Measurements from ENCODE around the gene CCDC126.
"Not testable (repeated sequence)": the region's sequence is repeated elsewhere in the genome, so short reads cannot be mapped to it uniquely, and the experiment has no call there.

Gene CCDC126

DNA sequence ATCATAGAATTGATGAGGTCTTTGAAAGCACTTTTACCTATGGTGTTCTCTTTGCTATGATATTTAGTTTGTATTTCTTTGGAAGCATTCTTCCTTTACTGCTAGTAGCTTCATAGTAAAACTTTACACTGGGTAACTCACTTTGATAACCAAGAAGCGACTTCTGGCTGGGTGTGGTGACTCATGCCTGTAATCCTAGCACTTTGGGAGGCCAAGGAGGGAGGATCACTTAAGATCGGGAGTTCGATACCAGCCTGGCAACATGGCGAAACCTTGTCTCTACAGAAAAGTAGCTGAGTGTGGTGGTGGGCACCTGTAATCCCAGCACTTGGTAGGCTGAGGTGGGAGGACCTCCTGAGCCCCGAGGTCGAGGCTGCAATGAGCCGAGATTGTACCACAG is 36.2 kb downstream of the CCDC126 start:
- no peak for FAIRE-seq

DNA sequence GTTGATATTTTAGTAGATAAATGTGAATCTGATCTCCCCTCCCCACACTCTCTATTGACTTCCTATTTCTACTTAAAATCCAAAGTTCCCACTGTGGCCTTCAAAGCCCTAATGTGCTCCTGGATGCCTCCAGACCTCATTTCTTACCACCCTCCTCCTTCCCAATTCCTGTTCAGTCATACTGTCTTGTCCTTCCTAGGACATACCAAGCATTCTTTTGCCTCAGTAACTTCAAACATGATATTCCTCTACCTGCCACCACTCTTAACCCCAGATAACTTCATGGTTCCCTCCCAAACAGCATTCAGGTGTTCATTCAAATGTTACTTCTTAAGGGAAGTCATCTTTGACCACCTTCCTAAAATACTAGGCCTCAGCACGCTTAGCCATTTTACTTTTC is 48.6 kb downstream of the CCDC126 start:
- FAIRE-seq, result no peak

DNA sequence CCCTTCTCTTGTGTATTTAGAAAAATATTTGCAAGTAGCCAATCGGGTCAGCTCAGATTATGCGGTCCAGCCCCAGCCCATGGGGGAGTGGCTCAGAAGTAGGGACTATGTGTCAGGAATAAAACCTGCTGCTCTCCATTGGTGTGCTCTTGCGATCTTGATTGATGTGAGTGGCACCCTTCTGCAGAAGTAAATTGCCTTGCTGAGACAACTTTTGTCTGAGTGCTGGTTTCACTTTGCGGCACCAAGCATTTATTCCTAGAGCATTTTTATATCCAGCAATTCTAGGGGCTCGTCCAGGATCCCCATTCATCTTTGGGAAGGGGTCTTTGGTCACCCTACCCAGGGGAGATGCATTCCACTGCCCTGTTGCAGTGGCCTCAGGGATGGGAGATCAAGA is 56.8 kb downstream of the CCDC126 start:
- no peak for FAIRE-seq

DNA sequence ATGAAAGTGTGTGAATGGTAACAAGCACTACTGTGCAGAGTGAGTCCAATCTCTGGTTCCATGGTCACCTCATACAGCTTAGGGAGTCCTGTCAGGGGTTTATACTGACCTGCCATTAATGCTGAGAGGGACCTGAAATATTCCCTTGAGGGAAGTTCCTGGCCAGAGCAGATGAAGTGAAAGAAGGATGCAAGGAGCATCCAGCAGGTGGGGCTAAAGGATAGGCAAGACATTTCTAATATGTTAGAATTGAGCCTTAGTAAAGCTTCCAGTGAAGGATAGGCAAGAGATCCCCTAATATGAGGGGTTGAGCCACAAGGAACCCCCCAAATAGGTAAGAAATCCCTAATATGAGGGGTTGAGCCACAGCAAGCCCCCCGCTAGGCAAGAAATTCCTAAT is 57.3 kb downstream of the CCDC126 start:
- FAIRE-seq, result no peak

DNA sequence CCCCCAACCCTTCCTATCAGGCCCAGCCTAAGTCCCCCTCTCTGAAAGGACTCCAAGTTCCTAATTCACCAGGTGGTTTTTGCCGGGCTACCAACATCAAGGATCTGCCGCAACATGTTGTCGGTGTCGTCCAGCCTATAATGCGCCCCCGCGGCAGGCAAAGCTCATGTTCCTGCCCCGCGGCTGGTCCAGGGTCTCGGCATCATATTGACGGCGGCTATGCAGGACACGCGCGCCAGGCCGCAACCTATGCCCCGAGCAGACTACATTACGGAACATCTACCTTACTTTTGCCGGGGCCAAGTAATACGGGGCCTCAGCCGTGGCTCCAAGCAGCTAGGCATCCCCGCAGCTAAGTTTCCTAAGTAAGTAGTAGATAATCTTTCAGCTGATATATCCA is 58.3 kb downstream of the CCDC126 start:
- FAIRE-seq, result no peak

DNA sequence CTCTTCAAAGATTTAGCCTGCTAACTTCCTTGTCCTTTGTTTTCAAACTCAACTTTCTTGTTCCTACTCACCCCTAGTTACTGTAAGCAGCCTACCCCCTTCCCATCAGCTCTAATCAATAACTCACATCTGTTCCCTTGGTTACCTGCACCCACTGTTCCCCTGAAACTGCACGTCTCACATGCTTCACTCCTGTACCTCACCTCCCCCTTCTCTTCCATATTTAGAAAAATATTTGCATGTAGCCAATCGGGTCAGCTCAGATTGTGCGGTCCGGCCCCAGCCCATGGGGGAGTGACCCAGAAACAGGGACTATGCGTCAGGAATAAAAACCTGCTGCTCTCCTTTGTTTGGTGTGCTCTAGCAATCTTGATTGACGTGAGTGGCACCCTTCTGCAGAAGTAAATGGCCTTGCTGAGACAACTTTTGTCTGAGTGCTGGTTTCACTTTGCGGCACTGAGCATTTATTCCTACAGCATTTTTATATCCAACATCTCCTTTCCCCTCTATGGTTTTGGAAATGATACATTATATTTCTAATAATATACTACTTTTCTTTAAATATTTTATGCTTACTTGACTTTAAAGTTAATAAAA is 61.7 kb downstream of the CCDC126 start:
- no peak for FAIRE-seq

DNA sequence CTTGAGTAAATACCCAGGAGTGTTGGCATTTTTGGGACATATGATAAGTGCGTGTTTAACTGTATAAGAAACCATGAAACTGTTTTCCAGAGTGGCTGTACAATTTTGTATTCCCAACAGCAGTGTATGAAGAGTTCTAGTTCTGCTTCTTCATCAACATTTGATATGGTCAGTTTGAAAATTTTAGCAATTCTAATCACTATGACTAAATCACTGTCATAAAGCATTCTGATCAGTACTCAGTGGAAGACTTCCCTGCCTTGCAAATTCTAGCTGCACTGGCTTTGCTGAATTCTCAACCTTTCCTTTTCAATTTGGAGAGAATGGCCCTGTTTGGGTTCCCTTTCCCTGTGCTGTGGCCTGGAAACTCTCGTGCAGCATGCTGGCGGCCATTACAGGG is 64.2 kb downstream of the CCDC126 start:
- no peak for FAIRE-seq

DNA sequence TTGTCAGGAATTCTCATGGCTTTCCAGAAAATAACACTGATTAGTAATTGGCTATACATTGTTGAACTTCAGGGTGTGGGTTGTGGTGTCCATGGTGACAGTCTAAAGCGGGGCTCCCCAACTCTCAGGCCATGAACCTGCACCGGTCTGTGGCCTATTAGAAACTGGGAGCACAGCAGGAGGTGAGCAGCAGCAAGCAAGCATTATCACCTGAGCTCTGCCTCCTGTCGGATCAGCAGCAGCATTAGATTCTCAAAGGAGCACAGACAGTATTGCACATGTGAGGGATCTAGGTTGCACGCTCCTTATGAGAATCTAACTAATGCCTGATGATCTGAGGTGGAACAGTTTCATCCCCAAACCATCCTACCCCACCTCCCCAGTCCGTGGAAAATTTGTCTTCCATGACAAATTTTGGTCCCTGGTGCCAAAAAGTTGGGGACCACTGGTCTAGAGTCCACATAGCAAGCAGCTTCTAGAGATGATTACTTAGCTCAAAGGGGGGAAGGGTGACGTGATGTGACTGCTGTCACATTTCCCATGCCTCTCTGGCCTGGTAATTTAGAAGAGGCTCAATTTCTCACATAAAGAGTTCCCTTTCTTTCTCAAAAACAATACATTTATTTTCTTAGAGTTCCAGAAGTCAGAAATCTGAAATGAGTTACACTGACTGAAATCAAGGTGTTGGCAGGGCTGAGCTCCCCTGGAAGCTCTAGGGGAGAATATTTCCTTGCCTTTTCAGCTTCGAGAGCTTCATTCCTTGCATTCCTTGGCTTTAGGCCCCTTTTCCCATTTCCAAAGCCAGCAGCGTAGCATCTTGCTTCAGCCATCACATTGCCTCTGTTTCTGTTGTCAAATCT is 65.2 kb downstream of the CCDC126 start:
- no peak for FAIRE-seq

DNA sequence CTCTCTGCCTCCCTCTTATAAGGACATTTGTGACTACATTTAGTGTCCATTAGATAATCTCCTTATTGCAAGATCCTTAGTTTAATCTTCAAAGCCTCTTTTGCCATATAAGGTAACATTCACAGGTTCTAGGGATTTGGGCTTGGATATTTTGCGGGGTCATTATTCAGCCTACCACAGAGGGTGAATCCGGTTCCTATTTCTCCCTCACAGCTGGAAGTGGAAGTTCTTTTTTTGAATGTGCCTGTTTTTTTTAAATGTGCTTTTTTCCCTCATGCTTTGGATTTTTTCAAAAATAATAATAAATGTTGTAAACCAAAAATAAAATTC is 65.8 kb downstream of the CCDC126 start:
- no peak for FAIRE-seq

DNA sequence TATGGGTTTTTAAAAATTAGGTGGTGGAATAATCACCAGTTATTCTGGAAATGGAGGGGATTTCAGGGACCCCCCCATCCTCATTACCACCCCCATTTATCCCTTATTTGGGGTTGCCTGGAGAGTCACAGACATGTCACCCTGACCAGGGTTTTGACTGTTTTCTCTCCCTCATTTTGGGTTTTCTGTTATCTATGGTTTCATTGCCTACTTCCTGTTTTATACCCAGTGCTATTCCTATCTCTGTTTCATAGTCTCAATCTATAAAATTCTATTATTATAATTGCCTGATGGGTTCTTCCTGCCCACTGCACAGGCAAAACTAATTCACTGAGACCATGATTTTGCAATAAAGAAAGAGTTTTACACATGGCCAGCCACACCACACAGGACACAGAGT is 66.9 kb downstream of the CCDC126 start:
- FAIRE-seq, result no peak

DNA sequence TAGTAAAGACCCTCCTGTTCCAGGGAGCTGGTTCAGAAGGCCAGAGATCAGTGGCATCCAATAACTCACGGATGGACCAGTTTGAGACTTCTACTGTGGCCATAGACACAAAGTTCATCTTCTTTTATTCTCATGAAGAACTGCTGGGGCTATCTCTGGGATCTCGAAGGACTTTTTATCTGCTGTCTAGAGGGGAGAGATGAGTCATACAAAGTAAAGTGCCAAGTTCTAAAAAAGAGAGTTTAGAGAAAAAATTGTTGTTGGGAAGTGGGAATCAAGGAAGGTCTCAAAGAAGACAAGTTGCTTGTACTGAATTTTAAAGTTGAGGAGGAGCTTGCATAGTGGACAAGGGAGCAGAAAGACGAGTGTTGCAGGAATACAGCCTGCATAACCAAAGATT is 74.9 kb downstream of the CCDC126 start:
- no peak for FAIRE-seq

DNA sequence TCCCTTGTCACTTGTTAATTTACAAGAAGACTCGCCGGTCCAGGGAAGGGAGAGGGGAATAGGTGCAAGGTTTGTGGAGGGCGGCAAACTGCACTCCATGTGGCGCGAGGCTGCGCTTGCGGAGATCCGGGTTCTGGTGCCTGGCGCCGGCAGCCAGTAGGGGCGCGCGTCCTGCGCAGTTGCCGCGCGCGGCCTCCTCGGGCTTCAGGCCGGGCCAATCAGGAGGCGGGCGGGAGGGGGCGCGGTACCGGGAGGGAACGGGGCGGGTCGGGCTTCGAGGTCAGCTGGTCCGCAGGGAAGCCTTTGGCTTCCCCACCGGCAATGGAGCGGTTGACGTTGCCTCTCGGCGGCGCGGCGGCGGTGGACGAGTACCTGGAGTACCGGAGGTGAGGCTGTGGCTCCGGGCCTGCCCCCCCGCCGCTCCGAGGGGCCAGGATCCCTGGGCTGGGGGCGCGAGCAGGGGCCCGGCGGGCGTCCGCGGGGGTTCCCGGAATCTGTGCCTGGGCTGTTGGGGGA is 82.8 kb downstream of the CCDC126 start, which contains the start of gene FAM221A:
Gene FAM221A (plus strand): TSS at position 302 of the 516 bp plus-strand sequence. CDS start 20 bp downstream, at position 322.
- no peak for FAIRE-seq

DNA sequence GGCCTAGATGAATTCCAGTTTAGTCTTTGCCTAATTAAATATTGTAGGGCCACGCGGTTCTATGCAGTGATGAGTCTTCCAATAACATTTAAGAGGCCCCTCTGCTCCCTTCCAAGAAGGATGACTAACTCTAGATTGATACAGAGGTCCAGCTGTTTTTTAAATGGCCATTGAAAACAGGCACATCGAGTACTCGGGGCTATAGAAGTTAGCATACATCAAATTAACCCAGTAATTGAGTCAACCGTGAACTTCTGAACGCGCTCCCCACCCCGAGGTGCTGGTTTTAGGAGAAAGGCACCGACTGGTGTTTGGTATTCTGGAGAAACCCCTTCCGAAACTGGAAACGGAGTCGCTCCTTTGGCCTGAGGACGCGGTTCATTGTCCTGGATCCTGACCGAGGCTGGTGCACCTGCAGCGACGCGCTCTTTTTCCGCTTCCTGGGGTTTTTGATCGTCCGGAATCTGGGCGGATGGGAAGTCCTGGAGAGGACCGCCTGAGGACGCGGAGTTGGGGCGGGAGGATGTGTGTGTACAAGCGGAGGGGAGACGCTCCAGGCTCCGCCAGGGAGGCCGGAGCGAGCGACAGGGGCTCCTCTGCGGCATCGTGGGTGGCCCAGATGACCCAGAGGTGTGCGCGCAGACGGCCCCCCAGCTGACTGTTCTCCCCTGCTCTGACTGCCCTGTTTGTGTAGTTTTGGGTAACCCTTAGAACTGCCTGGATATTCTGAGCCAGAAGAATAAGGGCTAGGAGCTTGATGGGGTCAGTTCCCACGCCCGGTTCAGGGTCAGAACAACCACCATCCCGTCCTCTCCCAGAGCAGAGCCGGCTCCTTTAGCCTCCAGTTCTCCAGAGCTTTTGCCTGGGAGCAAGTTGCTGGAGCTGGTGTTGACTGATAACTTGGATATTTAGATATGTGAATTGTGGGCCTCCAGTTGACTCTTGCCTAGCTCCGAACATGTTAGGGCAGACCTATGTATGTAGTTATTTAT is 83.5 kb downstream of the CCDC126 start:
- no peak for FAIRE-seq

DNA sequence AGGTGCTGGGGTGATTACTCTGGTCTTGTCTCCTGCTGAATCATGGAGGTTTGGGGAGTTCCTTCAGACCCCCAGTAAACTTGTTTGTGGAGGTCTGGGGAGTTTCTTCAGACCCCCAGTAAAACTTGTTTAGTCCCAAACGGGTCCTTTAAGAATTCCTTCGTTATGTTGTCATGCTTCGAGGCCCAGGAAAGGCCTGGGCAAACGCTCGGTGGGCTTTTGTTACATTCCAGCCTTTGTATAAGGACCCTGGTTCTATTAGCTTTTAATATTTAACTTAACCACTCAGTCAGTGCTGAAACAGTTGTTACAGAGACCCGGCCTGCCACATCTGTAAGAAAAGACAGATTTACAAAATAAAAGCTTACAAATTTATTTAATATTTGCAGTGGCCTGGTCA is 86.9 kb downstream of the CCDC126 start:
- FAIRE-seq, result not testable (repeated sequence)

DNA sequence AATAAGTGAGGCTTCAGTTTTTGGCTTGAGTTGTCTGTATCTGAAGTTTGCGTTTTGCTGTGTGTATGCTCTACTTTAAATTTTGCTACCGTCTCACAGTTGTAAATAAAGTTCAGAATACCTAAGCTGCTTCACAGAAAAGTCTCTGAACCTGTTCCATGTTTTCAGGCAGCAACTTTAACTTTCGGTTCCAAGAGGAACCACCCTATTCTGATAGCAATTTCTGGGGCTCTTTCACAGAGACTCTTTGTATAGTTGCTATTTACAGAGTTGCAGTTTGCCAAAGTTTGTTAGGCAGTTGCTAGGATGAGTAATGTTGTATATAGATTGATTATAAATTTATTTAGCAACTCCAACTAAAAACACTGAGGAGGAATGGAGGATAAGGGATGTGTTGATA is 88.5 kb downstream of the CCDC126 start:
- FAIRE-seq, result no peak

DNA sequence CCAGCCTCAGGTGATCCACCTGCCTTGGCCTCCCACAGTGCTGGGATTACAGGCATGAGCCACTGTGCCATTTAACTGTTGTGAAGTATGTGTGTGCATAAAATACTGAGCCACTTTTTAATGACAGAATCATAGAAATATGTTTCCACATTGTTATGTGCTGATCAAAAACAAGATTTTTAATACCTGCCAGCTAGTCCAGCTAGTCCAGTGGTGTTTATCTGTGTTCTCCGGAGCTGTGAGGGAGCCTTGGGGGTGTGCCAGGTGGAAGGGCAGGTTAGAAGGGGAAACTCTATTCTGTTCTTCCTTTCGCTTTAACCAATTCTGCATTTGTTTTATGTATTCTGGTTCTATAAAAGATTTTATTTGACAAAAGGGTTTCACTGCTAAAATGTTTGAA is 89.8 kb downstream of the CCDC126 start:
- FAIRE-seq, result no peak

DNA sequence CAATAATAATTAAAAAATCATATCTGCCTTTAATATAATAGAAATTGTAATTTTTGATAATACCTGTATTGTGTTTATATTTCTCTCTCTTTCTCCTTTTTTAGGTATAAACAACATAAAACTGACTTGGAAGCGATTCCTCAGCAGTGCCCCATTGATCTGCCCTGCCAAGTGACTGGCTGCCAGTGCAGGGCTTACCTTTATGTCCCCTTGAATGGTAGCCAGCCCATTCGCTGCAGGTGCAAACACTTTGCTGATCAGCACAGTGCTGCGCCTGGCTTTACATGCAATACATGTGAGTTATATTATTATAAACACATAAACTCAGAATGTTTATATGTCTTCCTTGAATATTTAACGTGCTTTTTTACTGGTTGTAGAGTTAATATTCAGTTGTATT is 92.0 kb downstream of the CCDC126 start:
- no peak for FAIRE-seq

DNA sequence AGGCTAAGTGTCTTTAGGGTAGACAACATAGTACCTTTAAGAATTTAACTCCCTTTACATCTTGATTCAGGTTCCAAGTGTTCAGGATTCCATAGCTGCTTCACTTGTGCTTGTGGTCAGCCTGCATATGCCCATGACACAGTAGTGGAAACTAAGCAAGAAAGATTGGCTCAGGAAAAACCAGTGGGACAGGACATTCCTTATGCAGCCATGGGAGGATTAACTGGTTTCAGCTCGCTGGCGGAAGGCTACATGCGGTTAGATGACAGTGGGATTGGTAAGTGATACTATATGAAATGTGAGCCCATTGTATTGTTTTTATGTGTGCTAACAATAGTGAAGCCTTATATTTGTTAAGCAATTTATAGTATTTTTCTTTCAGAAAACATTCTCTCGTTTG is 94.1 kb downstream of the CCDC126 start:
- FAIRE-seq, result no peak

DNA sequence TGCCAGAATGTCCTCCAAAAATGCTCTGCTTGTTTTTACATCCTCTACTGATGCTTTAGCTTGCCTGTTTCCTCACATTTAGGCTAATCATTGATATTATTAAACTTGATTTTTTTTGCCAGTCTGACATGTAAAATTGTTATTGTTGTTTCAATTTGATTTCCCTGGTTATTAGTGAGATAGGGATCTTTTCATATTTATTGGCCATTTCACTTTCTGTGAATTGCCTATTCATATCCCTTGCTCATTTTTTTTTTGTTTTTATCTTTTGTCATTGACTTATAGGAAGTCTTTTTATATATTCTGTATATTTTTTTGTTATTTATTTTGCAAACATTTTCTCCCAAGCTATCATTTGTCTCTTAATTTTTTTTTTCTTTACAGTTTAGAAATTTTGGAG is 96.0 kb downstream of the CCDC126 start:
- FAIRE-seq, result no peak
